Tibial nerve (tissue), 4 donors: ENCODE data around the gene CFAP99. TPM values are rescaled to one million over a fixed set of nuclear protein-coding genes. Genes with fewer than 3 reads are reported as not detected.

Experiments
- DNase-seq, 2 donors: peaks; one replicate each; pipeline ENCODE4 v3.0.0-alpha.2; 2019; ENCODE audit warnings: low spot score in 2 of 2
- H3K27ac ChIP-seq, 4 donors: fragments of 200-600 bp; sonication (generic) in 3 of 4; one replicate each; pipeline ENCODE4 v1.5.1; 2017 to 2019; ENCODE audit warnings: mild to moderate bottlenecking in 1 of 4
- H3K27me3 ChIP-seq, 2 donors: fragments of 200-600 bp; sonication (generic) in 1 of 2; one replicate each; pipeline versions ENCODE4 v1.5.1 to v1.6.0; 2017 to 2019
- H3K36me3 ChIP-seq, 3 donors: fragments of 200-600 bp; sonication (generic); one replicate each; pipeline ENCODE4 v1.5.1; 2018 to 2019
- H3K4me1 ChIP-seq, 4 donors: fragments of 200-600 bp; sonication (generic) in 3 of 4; one replicate each; pipeline ENCODE4 v1.5.1; 2017 to 2019
- H3K4me3 ChIP-seq, 4 donors: fragments of 200-600 bp; sonication (generic) in 3 of 4; one replicate each; pipeline ENCODE4 v1.5.1; 2017 to 2019; ENCODE audit warnings: mild to moderate bottlenecking in 1 of 4, moderate library complexity in 1 of 4
- H3K9me3 ChIP-seq, 4 donors: fragments of 200-600 bp; sonication (generic) in 3 of 4; one replicate each; pipeline ENCODE4 v1.5.1; 2017 to 2019
- CTCF ChIP-seq, 5 experiments: fragments of 200-600 bp in 3 of 5; fragments of 450-650 bp in 2 of 5; sonication (generic) in 3 of 5; IDR thresholded peaks; one replicate each; pipeline ENCODE4 v1.5.1; 2016 to 2019; ENCODE audit warnings: antibody characterized with exemption in 5 of 5, mild to moderate bottlenecking in 3 of 5, moderate library complexity in 2 of 5
- EP300 ChIP-seq, 2 donors: sonication (generic); formaldehyde crosslinking; IDR thresholded peaks; one replicate each; pipeline ENCODE4 v1.6.1; 2017; ENCODE audit warnings: antibody characterized with exemption in 2 of 2, mild to moderate bottlenecking in 1 of 2
- POLR2A ChIP-seq, 2 donors: fragments of 450-650 bp; IDR thresholded peaks; one replicate each; pipeline ENCODE4 v1.6.1; 2017; ENCODE audit warnings: antibody characterized with exemption in 2 of 2, mild to moderate bottlenecking in 2 of 2, moderate library complexity in 2 of 2
- WGBS, 2 donors: methylation state at CpG; one replicate each; pipeline ENCODE4 v1.1.5; 2018; 5-methylcytosine and 5-hydroxymethylcytosine counted together
- total RNA-seq, 4 donors: library from RNA; depleted of rRNA; stranded (reverse); fragments of >200 nt; gene quantifications; one replicate each; pipeline ENCODE4 v1.1.0, GENCODE V29; 2016

Gene CFAP99
- total RNA-seq, 4 donors from 2014 or later = not detected

- TF ChIP-seq EP300 (IDR thresholded peaks at IDR 0.05) (no peak), POLR2A (IDR thresholded peaks at IDR 0.05) (no peak), CTCF (IDR thresholded peaks at IDR 0.05) (no peak)
- DNase-seq = no peak
- H3K27ac ChIP-seq = no peak overlapping the region
- peaks cover 0 to 12% (median 0%) of the 10 kb centered on the region in 4 donors for H3K4me1 ChIP-seq
- H3K27me3 ChIP-seq = no peaks in the 10 kb centered on the region
- WGBS, 2 donors = 39% methylated on average over 28 of the region's 28 CpGs
- H3K4me3 ChIP-seq = no peak overlapping the region
- no peaks in the 10 kb centered on the region for H3K36me3 ChIP-seq
- H3K9me3 ChIP-seq = no peaks in the 10 kb centered on the region
Measured at GRCh38 chr4:2393353-2394270, 25.1 kb upstream of the CFAP99 start.

GRCh38 chr4:2394528-2394927 is 24.2 kb upstream of the CFAP99 start:
- Histone ChIP-seq H3K36me3 (no peaks in the 10 kb centered on the region), H3K27ac (no peak overlapping the region), H3K9me3 (no peaks in the 10 kb centered on the region), H3K27me3 (no peaks in the 10 kb centered on the region), H3K4me3 (no peak overlapping the region), H3K4me1 (peaks cover 0 to 5% (median 0%) of the 10 kb centered on the region in 4 donors)
- TF ChIP-seq POLR2A (IDR thresholded peaks at IDR 0.05) = no peak
- TF ChIP-seq CTCF (IDR thresholded peaks at IDR 0.05) = no peak
- TF ChIP-seq EP300 (IDR thresholded peaks at IDR 0.05) = no peak
- WGBS, 2 donors = 90% methylated on average over 17 of the region's 17 CpGs
- DNase-seq = no peak

- DNase-seq = no peak
- Histone ChIP-seq H3K36me3 (no peaks in the 10 kb centered on the region), H3K27me3 (no peaks in the 10 kb centered on the region), H3K9me3 (no peaks in the 10 kb centered on the region), H3K4me3 (no peak overlapping the region), H3K4me1 (peaks cover 0 to 5% (median 0%) of the 10 kb centered on the region in 4 donors), H3K27ac (no peak overlapping the region)
- no peak for TF ChIP-seq CTCF (IDR thresholded peaks at IDR 0.05)
- no peak for TF ChIP-seq POLR2A (IDR thresholded peaks at IDR 0.05)
- TF ChIP-seq EP300 (IDR thresholded peaks at IDR 0.05) = no peak
- 83 to 89% methylated on average over 9 of the region's 9 CpGs for WGBS, 2 donors
Measured at GRCh38 chr4:2395038-2395437, 23.7 kb upstream of the CFAP99 start.

- no peaks in the 10 kb centered on the region for H3K36me3 ChIP-seq
- H3K27me3 ChIP-seq = no peaks in the 10 kb centered on the region
- TF ChIP-seq POLR2A (IDR thresholded peaks at IDR 0.05) (no peak), EP300 (IDR thresholded peaks at IDR 0.05) (no peak), CTCF (IDR thresholded peaks at IDR 0.05) (no peak)
- H3K27ac ChIP-seq = no peak overlapping the region
- H3K9me3 ChIP-seq = no peaks in the 10 kb centered on the region
- 84 to 100% methylated on average over 7 to 9 of the region's 9 CpGs for WGBS, 2 donors
- H3K4me3 ChIP-seq = no peak overlapping the region
- no peak for DNase-seq
- peaks cover 0 to 5% (median 0%) of the 10 kb centered on the region in 4 donors for H3K4me1 ChIP-seq
Measured at GRCh38 chr4:2395584-2395983, 23.2 kb upstream of the CFAP99 start.

- Histone ChIP-seq H3K27me3 (peaks cover 0 to 6% of the 10 kb centered on the region in 2 donors), H3K9me3 (no peaks in the 10 kb centered on the region), H3K36me3 (no peaks in the 10 kb centered on the region), H3K27ac (no peak overlapping the region), H3K4me3 (no peak overlapping the region), H3K4me1 (peaks cover 0 to 15% (median 5%) of the 10 kb centered on the region in 4 donors)
- WGBS, 2 donors = 73 to 79% methylated on average over 19 to 20 of the region's 21 CpGs
- TF ChIP-seq CTCF (IDR thresholded peaks at IDR 0.05) = no peak
- DNase-seq = no peak
Measured at GRCh38 chr4:2396781-2397368, 21.9 kb upstream of the CFAP99 start.
